HG03139 (cell line): ENCODE data around the gene GAS2L1.

Source experiments
- ATAC-seq: cut with Tn5 transposase; IDR thresholded peaks from one replicate; pipeline ENCODE4 v1.9.1; 2021; ENCODE audit not compliant: unreplicated experiment

The GAS2L1 gene

GRCh38 chr22:29275167-29275566 is 31.3 kb upstream of the GAS2L1 start:
- no peak for ATAC-seq

DNA sequence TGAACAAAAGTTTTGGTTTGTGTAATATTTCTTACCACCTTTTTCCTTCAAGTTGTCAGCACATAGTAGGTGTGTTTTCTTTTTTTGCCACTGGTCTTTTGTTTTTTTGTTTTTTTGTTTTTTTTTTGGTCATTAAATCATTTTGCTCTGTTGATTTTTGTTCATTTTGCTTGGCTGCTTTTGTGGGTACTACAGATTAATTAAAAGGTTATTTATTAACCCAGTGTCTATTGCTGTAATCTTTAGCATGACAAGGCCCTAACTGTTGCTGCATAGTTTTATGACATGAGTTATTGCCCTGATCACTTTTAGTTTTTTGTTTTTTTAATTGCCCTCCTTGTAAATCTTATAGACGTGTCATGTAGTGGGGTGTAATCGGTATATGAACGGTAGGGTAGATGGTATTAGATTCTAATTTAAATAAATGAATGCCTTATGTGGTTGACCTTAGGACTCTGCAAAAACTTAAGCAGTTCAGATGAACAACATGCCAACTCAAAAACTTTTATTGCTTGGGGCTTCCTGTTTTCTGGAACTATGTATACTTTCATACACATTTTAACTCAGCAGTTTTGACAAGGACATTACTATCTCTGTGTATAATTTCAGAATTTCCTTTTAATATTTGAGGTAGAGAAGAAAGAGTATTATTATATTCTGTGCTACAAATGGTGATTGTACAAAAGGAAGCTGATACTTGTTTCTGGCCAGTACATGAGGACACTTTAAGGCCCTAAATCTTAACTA is 30.5 kb upstream of the GAS2L1 start:
- no peak for ATAC-seq

DNA sequence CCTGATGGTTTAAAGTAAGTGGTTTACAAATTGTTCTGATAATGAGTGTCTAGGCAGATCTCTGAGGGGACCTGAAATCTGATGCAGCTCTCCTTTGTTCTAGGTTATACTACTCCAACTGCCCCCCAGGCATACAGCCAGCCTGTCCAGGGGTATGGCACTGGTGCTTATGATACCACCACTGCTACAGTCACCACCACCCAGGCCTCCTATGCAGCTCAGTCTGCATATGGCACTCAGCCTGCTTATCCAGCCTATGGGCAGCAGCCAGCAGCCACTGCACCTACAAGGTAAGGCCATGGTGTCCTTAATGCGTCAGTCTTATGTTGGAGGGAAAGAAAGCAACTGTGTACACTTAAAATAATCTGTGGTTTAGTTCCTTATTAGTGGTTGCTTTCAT is 28.5 kb upstream of the GAS2L1 start:
- no peak for ATAC-seq

DNA sequence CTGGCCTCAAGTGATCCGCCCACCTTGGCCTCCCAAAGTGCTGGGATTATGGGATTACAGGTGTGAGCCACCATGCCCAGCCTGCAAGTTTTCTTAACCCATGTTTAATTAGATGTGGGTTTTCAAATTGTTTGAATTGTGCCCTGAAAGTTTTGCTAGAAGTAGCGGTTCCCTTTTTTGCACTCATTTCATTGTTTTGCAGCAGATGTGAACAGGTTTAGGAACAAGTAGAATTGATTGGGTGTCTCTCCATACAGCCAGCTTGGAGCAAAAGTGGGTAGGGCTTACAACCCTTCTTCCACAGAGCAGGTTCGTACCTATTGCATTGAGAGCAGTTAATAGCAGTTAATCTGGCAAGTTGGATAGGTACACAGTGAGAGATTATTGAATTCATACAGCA is 22.3 kb upstream of the GAS2L1 start:
- no peak for ATAC-seq

- no peak for ATAC-seq
Observed at GRCh38 chr22:29288837-29289236, 17.6 kb upstream of the GAS2L1 start.

DNA sequence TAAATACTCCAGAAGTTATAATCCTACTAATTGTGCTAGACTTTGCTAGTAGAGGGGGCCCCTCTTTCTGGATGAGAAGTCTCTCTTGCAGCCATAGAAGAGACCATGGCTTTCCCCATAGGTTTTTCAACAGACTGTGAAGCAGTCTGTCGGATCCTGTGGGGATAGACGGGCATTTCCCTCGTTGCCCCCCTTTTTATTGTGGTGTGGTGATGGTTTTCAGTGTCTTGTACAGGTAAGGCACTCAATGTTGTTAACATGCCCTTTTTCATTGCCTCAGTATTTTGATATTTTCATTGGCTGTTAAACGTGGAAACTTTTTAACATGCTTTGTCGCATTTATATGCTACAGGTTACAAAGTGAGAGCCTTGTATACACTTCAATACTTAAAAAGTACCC is 16.4 kb upstream of the GAS2L1 start:
- ATAC-seq = no peak

- ATAC-seq = no peak
Observed at GRCh38 chr22:29291215-29291614, 15.2 kb upstream of the GAS2L1 start.

DNA sequence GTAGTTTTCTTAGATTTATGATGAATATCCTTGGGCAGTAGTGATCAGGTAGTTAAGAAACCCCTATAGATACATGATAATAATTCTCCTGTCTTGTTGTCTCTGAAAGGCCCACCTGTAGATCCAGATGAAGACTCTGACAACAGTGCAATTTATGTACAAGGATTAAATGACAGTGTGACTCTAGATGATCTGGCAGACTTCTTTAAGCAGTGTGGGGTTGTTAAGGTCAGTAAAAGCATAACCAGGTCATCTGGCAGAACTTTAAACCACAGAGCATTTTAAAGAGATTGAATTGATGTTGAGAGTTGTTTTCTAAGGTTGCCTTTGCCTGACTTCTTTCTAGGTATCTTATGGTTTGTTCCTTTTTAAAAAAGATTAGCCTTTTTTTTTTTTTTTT is 14.1 kb upstream of the GAS2L1 start:
- no peak for ATAC-seq

DNA sequence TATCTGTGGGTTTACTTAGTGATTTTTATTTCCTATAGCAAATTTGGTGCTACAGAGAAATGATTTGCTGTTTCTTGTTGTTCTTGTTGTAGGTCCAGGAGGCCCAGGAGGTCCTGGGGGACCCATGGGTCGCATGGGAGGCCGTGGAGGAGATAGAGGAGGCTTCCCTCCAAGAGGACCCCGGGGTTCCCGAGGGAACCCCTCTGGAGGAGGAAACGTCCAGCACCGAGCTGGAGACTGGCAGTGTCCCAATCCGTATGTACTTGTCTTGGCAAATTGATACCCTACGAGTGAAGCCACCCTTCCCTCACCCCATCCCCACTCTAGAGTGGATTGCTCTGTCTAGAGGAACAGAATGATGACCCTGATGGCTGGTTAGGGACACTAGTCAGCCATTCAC is 7.8 kb upstream of the GAS2L1 start:
- no peak for ATAC-seq

DNA sequence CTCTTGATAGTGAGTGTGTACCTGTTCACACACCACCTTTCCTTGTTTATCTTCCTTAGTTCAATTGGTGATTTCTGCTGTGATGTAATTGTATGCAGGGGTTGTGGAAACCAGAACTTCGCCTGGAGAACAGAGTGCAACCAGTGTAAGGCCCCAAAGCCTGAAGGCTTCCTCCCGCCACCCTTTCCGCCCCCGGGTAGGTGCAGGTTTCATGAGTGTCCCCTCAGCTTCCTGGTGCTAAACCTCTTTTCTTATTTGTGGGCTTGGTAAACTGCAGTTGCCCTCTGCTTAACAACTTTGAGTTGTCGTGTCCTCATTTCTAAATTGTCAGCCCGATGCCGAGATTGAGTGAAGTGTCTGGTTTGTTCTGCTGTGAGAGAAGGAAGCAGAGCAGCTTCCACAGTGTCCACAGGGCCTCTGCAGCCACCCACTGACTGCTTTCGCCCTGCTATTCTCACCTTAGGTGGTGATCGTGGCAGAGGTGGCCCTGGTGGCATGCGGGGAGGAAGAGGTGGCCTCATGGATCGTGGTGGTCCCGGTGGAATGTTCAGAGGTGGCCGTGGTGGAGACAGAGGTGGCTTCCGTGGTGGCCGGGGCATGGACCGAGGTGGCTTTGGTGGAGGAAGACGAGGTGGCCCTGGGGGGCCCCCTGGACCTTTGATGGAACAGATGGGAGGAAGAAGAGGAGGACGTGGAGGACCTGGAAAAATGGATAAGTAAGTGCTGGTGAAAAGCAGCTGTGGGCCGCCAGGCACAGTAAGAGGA is 7.1 kb upstream of the GAS2L1 start:
- no peak for ATAC-seq

GRCh38 chr22:29300467-29300806 is 6.0 kb upstream of the GAS2L1 start:
- no peak for ATAC-seq

- no peak for ATAC-seq
Observed at GRCh38 chr22:29300807-29301601, 5.4 kb upstream of the GAS2L1 start.

GRCh38 chr22:29301716-29302401 is 4.6 kb upstream of the GAS2L1 start:
- ATAC-seq = no peak

DNA sequence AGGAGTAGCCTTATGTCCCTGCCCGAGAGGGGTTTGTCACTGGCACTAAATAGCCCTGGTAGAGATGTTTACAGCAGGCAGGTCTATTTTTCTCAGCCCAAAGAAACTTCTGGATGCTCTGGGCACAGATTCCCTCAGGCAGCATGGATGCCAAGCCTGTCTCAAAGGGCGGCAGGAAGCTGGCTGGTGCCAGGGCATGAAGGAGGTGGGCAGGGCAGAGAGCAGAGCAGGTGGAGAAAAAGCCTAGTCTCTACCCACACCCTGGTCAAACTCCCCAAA is 4.1 kb upstream of the GAS2L1 start:
- ATAC-seq = no peak

DNA sequence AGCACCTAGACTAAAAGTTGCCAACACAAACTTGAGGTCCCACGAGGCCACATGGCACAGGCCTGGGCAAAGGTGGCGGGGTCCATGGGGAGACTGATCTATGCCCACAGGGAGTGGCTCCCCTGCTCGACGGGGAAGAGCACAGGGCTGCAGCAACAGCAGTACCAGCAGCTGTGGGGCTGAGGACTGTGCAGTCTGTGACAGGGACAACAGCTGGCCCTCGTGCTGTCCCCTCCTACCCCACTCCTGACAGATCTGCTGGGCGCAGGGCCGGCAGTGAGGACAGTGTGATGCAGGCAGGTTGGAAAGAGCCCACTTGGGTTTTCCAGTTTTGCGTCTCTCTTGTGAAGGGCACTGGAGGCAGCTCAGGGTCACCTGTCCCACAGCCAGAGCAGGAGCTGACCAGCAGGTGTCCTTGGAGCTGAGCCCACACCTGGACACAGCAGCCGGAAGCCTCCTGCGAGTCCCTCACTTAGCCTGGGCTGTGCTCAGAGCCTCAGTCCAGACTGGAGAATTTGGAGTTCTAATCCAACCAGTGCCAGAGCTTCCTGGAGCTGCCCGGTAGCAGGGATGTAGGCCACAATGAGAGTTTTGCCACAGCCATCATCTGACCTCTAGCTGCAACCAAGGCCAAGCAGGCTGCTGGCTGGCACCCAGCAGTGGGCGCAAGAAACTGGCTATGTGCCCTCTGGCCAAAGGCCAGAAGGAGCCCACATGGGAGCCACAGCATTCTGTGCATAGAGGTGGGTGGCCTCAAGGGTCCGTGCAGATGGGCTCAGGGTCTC is 3.6 kb upstream of the GAS2L1 start:
- no peak for ATAC-seq

GRCh38 chr22:29305836-29306174 is 645 bp upstream of the GAS2L1 start:
- ATAC-seq = no peak

DNA sequence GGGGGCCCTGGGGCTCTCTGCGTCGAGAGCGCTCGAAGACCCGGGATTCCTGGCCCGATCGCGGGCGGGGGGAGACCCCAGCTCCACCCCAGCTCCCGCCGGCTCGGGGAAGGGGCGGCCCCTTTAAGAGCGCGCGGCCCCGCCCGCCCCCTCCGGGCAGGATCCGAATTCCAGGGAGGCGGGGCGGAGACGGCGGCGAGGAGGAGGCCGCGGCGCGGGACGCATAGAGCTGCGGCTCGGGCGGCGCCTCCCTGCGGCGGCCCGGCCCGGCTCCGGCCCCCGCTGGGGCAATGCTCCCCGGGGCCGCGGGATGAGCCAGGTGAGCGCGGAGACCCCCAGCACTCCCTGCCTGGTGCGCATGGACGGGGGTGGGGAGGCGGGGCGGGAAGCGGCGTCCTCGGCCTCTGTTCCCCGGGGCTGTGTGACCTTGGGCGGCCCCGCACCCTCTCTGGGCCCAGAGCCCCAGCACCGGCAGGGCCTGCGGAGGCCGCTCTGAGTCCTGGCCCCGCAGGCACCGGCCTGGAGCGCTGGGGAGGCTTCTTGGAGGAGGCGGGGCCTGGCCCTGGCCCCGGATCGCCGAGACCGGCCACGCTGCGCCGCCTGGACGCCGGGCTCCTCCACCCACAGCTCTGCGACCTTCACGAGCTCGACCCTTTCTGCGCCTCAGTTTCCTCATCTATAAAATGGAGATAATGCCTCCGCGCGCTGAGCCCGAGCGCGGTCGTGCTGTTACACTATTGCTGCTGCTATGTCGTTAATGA is 565 bp downstream of the GAS2L1 start:
- no peak for ATAC-seq

DNA sequence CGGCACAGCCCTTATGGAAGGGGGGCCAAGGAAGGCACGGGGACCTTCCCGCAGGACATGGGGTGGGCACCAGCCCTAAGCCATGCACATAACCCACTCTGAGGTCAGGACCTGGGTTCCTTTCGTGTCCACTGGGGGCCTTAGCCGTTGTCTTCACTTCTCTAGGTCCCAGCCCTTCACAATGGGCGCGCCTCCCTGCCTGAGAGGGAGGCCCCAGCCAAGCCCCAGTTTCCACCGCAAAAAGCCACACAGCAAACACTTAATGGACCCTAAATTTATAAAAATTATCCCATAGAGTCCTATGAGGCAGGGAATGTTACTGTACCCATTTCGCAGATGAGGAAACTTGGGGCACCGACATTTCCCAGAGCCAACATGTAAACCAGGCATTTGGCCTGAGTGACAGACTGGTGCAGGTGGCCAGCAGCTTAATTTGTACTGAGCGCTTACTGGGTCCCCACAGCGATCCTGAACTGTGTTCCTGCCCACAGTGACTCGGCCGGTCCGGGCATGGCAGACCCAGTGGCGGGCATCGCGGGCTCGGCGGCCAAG is 1.2 kb downstream of the GAS2L1 start:
- ATAC-seq = no peak

DNA sequence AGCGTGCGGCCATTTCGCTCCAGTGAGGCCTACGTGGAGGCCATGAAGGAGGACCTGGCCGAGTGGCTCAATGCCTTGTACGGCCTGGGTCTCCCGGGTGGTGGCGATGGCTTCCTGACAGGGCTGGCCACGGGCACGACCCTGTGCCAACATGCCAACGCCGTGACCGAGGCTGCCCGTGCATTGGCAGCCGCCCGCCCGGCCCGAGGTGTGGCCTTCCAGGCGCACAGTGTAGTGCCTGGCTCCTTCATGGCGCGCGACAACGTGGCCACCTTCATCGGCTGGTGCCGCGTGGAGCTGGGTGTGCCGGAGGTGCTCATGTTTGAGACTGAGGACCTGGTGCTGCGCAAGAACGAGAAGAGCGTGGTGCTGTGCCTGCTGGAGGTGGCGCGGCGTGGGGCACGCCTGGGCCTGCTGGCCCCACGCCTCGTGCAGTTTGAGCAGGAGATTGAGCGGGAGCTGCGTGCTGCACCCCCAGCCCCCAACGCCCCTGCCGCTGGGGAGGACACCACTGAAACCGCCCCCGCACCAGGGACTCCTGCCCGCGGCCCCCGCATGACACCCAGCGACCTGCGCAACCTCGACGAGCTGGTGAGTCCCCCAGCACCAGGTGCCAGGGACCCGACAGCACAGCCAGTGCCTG is 1.8 kb downstream of the GAS2L1 start:
- no peak for ATAC-seq
